Measurements from ENCODE around the gene ZBTB8B. TPM values are rescaled to one million over a fixed set of nuclear protein-coding genes. Genes with fewer than 3 reads are reported as not detected.
"Not testable (repeated sequence)": the region's sequence is repeated elsewhere in the genome, so short reads cannot be mapped to it uniquely, and the experiment has no call there.

Gene ZBTB8B
- total RNA-seq, 1 donor from 2014 or later, result not detected

- H3K9me3 Mint-ChIP-seq, result no peaks in the 10 kb centered on the region
- no peak for DNase-seq (ENCODE audit: low spot score)
- H3K27me3 Mint-ChIP-seq (ENCODE audit: low read depth), result peaks cover 6% of the 10 kb centered on the region
- H3K4me1 Mint-ChIP-seq (ENCODE audit: low read depth), result no peaks in the 10 kb centered on the region
- no peaks in the 10 kb centered on the region for H3K36me3 Mint-ChIP-seq (ENCODE audit: low read depth)
- H3K4me3 Mint-ChIP-seq (ENCODE audit: low read depth), result no peak overlapping the region
- H3K27ac Mint-ChIP-seq, result no peak overlapping the region
- intact Hi-C loops (cut with micrococcal nuclease), result no loop called here
Measured at GRCh38 chr1:32474954-32475353, 10.1 kb downstream of the ZBTB8B start.

GRCh38 chr1:32480003-32480402 is 15.1 kb downstream of the ZBTB8B start:
- no peak for DNase-seq (ENCODE audit: low spot score)
- Mint-ChIP-seq H3K36me3 (ENCODE audit: low read depth) (no peaks in the 10 kb centered on the region), H3K27me3 (ENCODE audit: low read depth) (peaks cover 7% of the 10 kb centered on the region), H3K9me3 (no peaks in the 10 kb centered on the region), H3K27ac (no peak overlapping the region), H3K4me1 (ENCODE audit: low read depth) (no peaks in the 10 kb centered on the region), H3K4me3 (ENCODE audit: low read depth) (no peak overlapping the region)
- intact Hi-C loops (cut with micrococcal nuclease), result no loop called here

GRCh38 chr1:32480761-32481160 is 15.9 kb downstream of the ZBTB8B start:
- intact Hi-C loops (cut with micrococcal nuclease), result no loop called here
- peaks cover 8% of the 10 kb centered on the region for H3K27me3 Mint-ChIP-seq (ENCODE audit: low read depth)
- no peak for DNase-seq (ENCODE audit: low spot score)
- no peak overlapping the region for H3K4me3 Mint-ChIP-seq (ENCODE audit: low read depth)
- no peaks in the 10 kb centered on the region for H3K36me3 Mint-ChIP-seq (ENCODE audit: low read depth)
- no peak overlapping the region for H3K27ac Mint-ChIP-seq
- no peaks in the 10 kb centered on the region for H3K4me1 Mint-ChIP-seq (ENCODE audit: low read depth)
- no peaks in the 10 kb centered on the region for H3K9me3 Mint-ChIP-seq

DNA sequence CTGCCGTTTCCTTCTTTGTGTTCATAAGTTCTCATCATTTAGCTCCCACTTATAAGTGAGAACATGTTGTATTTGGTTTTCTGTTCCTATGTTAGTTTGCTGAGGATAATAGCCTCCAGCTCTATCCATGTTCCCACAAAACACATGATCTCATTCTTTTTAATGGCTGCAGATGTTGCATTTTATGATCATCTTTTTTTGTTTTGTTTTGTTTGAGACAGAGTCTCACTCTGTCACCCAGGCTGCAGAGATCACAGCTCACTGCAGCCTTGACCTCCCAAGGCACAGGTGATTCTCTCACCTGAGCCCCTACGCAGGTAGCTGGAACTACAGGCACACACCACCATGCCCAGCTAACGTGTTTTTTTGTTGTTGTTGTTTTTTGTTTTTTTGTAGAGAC is 16.9 kb downstream of the ZBTB8B start:
- intact Hi-C loops (cut with micrococcal nuclease); H3K4me1 Mint-ChIP-seq (ENCODE audit: low read depth); H3K36me3 Mint-ChIP-seq (ENCODE audit: low read depth); DNase-seq (ENCODE audit: low spot score); H3K9me3 Mint-ChIP-seq; H3K27me3 Mint-ChIP-seq (ENCODE audit: low read depth); H3K4me3 Mint-ChIP-seq (ENCODE audit: low read depth); H3K27ac Mint-ChIP-seq: not testable (repeated sequence)

DNA sequence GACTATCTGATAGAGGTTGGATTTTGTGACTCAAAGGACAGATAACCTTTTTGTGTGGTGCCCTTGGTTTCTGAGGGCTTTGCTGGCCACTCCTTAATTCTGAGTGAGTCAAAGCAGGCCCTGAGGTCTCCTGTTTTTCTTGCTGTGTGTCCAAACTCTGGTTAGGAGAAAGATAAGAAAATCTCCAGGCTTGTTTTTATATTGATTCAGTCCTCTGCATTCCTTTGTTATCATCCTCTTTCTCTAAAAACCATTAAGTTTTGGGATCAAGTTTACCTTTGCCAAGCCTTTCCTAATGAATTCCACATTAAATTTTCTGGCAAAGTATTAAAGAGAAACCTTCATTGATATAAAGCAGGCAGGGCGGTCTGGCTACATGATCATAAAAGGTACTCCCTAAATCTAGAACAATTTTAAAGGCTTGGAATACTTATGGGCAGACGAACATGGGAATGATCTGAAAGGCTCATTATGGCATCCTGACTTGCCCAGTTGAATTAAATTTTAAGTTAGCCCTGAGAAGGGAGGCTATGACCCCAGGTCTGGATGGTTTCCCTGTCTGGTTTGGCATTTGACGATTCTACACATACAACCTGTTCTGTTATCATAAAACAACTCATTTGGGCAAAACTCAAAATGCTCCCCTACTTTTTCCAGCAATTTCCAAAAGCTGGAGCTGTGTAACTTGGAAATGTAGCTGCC is 20.8 kb downstream of the ZBTB8B start:
- DNase-seq (ENCODE audit: low spot score), result no peak
- H3K27me3 Mint-ChIP-seq (ENCODE audit: low read depth), result peaks cover 19% of the 10 kb centered on the region
- no peak overlapping the region for H3K4me3 Mint-ChIP-seq (ENCODE audit: low read depth)
- intact Hi-C loops (cut with micrococcal nuclease), result no loop called here
- H3K9me3 Mint-ChIP-seq, result no peaks in the 10 kb centered on the region
- no peaks in the 10 kb centered on the region for H3K4me1 Mint-ChIP-seq (ENCODE audit: low read depth)
- no peaks in the 10 kb centered on the region for H3K36me3 Mint-ChIP-seq (ENCODE audit: low read depth)
- no peak overlapping the region for H3K27ac Mint-ChIP-seq

DNA sequence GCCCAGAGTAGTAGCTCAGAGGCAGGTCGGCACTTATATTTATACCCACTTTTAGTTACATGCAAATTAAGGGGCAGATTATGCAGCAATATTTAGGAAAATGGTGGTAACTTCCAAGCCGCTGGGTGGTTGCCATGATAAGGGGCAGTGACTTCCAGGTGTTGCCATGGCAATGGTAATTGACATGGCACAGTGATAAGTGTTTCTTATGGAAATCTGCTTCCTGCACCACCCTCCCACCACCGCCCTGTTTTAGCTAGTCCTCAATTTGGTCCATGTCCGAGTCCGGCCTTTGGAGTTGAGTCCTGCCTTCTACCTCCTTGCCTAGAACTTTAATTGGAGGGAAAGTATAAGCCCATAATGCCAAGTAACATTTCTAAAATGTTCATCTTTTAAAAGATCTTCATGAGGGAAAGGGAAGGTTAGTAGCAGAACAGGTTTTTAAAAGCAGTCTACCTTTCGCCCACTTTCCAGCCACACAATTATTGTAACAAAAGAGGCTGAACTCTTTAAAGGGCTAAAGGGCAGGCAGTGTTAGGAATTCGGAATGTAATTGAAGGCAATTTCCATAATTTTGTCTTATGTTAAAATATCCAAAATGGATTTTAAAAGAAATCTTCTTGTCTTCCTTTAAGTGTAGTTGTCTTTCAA is 21.7 kb downstream of the ZBTB8B start:
- Mint-ChIP-seq H3K4me3 (ENCODE audit: low read depth) (no peak overlapping the region), H3K9me3 (no peaks in the 10 kb centered on the region), H3K27ac (no peak overlapping the region), H3K36me3 (ENCODE audit: low read depth) (no peaks in the 10 kb centered on the region), H3K4me1 (ENCODE audit: low read depth) (no peaks in the 10 kb centered on the region), H3K27me3 (ENCODE audit: low read depth) (peaks cover 19% of the 10 kb centered on the region)
- intact Hi-C loops (cut with micrococcal nuclease), result no loop called here
- no peak for DNase-seq (ENCODE audit: low spot score)

- Mint-ChIP-seq H3K4me3 (ENCODE audit: low read depth) (no peak overlapping the region), H3K27me3 (ENCODE audit: low read depth) (peaks cover 19% of the 10 kb centered on the region), H3K27ac (no peak overlapping the region), H3K36me3 (ENCODE audit: low read depth) (no peaks in the 10 kb centered on the region), H3K9me3 (no peaks in the 10 kb centered on the region), H3K4me1 (ENCODE audit: low read depth) (no peaks in the 10 kb centered on the region)
- no peak for DNase-seq (ENCODE audit: low spot score)
- intact Hi-C loops (cut with micrococcal nuclease), result no loop called here
Measured at GRCh38 chr1:32487182-32487581, 22.3 kb downstream of the ZBTB8B start.

DNA sequence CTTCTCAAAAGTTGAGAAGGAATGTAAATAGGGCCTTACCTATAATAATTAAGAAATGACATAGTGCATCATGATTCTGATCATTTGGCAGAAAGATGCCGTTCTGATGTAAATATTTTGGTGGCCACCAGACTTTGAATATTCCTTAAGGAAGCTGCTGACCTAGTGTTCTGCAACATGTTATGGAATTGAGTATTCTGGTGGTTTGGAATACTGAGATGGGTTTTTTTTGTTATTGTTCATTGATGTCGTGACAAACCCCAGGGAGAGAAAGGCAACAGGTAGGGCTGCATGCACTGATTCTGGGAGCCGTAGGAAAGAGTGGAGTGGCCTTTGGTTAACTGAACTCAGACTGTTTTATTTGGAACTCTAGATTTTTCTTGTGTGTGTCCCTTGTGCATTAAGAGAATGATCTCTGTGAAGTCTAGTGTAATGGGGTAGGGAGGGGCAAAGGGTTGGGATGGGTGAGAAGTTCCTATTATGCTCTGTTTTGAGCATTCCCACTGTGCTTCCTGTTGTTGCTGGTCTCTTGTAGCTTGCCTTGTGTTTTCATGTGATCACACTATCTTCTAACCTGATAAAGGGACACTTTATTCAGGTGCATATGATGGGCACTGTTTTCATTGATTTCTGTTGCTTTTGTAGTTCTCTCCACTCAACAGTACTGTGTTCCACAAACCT is 25.0 kb downstream of the ZBTB8B start:
- H3K9me3 Mint-ChIP-seq, result no peaks in the 10 kb centered on the region
- H3K4me1 Mint-ChIP-seq (ENCODE audit: low read depth), result no peaks in the 10 kb centered on the region
- H3K27me3 Mint-ChIP-seq (ENCODE audit: low read depth), result peaks cover 22% of the 10 kb centered on the region
- H3K36me3 Mint-ChIP-seq (ENCODE audit: low read depth), result no peaks in the 10 kb centered on the region
- no peak overlapping the region for H3K27ac Mint-ChIP-seq
- no peak overlapping the region for H3K4me3 Mint-ChIP-seq (ENCODE audit: low read depth)
- intact Hi-C loops (cut with micrococcal nuclease), result no loop called here
- DNase-seq (ENCODE audit: low spot score), result no peak

- intact Hi-C loops (cut with micrococcal nuclease), result no loop called here
- H3K27me3 Mint-ChIP-seq (ENCODE audit: low read depth), result peaks cover 21% of the 10 kb centered on the region
- DNase-seq (ENCODE audit: low spot score), result no peak
- H3K27ac Mint-ChIP-seq, result no peak overlapping the region
- H3K4me1 Mint-ChIP-seq (ENCODE audit: low read depth), result no peaks in the 10 kb centered on the region
- no peaks in the 10 kb centered on the region for H3K9me3 Mint-ChIP-seq
- no peak overlapping the region for H3K4me3 Mint-ChIP-seq (ENCODE audit: low read depth)
- H3K36me3 Mint-ChIP-seq (ENCODE audit: low read depth), result no peaks in the 10 kb centered on the region
Measured at GRCh38 chr1:32491386-32491785, 26.5 kb downstream of the ZBTB8B start.

DNA sequence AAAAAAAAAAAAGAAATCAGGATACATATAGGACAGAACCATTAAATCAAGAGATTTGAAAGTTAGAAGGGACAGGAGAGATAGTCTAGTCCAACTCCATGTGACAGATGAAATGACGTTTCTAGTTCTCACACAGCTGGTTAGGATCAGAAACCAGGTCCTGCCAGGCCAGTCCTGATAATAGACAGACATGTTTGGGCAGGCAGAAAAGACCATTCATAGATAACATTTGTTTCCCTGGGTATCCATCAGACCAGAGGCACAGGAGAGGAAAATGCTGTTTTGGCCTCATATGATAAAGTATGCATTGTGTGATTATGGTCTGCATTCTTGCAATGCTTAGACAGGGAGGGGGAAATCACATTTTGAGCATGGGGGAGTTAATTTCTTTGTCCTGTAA is 29.3 kb downstream of the ZBTB8B start:
- no peaks in the 10 kb centered on the region for H3K36me3 Mint-ChIP-seq (ENCODE audit: low read depth)
- no peaks in the 10 kb centered on the region for H3K4me1 Mint-ChIP-seq (ENCODE audit: low read depth)
- H3K27ac Mint-ChIP-seq, result no peak overlapping the region
- H3K9me3 Mint-ChIP-seq, result no peaks in the 10 kb centered on the region
- intact Hi-C loops (cut with micrococcal nuclease), result no loop called here
- no peak for DNase-seq (ENCODE audit: low spot score)
- peaks cover 28% of the 10 kb centered on the region for H3K27me3 Mint-ChIP-seq (ENCODE audit: low read depth)
- no peak overlapping the region for H3K4me3 Mint-ChIP-seq (ENCODE audit: low read depth)

GRCh38 chr1:32494711-32495337 is 30.0 kb downstream of the ZBTB8B start:
- Mint-ChIP-seq H3K36me3 (ENCODE audit: low read depth) (no peaks in the 10 kb centered on the region), H3K27me3 (ENCODE audit: low read depth) (peaks cover 32% of the 10 kb centered on the region), H3K27ac (no peak overlapping the region), H3K9me3 (no peaks in the 10 kb centered on the region), H3K4me1 (ENCODE audit: low read depth) (peaks cover 3% of the 10 kb centered on the region), H3K4me3 (ENCODE audit: low read depth) (no peak overlapping the region)
- intact Hi-C loops (cut with micrococcal nuclease), result no loop called here
- no peak for DNase-seq (ENCODE audit: low spot score)

DNA sequence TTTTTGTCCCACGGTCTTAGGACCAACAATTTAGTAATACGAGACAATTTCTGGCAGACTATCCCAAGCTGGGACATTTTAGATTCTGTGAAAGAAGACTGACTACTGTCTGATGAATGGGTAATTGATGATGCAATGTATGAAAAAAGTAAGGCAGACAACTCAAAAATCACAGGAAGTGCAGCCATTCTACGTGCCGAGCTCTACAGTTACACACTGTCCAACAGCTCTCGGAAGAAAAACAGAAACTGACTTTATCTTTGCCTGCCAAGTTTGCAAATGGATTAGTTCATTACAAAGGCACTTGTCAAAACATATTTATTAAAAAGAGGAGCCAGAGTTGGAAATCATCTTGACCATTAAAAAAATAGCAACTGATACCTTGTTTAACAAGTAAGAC is 31.3 kb downstream of the ZBTB8B start:
- no peak for DNase-seq (ENCODE audit: low spot score)
- H3K27me3 Mint-ChIP-seq (ENCODE audit: low read depth), result peaks cover 34% of the 10 kb centered on the region
- intact Hi-C loops (cut with micrococcal nuclease), result no loop called here
- no peak overlapping the region for H3K4me3 Mint-ChIP-seq (ENCODE audit: low read depth)
- no peaks in the 10 kb centered on the region for H3K9me3 Mint-ChIP-seq
- peaks cover 7% of the 10 kb centered on the region for H3K4me1 Mint-ChIP-seq (ENCODE audit: low read depth)
- no peaks in the 10 kb centered on the region for H3K36me3 Mint-ChIP-seq (ENCODE audit: low read depth)
- no peak overlapping the region for H3K27ac Mint-ChIP-seq

DNA sequence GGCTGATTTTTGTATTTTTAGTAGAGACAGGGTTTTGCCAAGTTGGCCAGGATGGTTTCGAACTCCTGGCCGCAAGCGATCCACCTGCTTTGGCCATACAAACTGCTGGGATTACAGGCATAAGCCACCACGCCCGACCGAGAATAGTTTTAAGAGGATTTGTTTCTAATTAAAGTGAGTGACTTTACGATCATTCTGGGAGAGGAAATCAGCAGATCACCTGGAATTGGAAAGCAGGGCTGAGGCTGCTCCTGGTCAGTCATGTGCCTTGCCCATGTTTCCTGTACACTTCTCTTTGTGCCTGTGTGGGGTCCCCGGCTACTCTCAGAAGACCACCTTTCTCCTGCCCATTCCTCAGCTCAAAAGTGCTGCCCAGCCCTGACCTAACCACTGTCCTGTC is 33.9 kb downstream of the ZBTB8B start:
- Mint-ChIP-seq H3K27me3 (ENCODE audit: low read depth) (peaks cover 42% of the 10 kb centered on the region), H3K4me3 (ENCODE audit: low read depth) (peak overlapping the region; percentile 17), H3K27ac (no peak overlapping the region), H3K9me3 (no peaks in the 10 kb centered on the region), H3K4me1 (ENCODE audit: low read depth) (peaks cover 7% of the 10 kb centered on the region), H3K36me3 (ENCODE audit: low read depth) (no peaks in the 10 kb centered on the region)
- intact Hi-C loops (cut with micrococcal nuclease), result loop anchor here (1.0 kb wide), 1 partner anchor 34 kb away; no protein-coding TSS in a partner anchor
- no peak for DNase-seq (ENCODE audit: low spot score)
